Heart left ventricle (tissue), 16 donors: ENCODE results near the gene ZNRF4. TPM values are rescaled to one million over a fixed set of nuclear protein-coding genes. Genes with fewer than 3 reads are reported as not detected.

ENCODE experiments used
- ATAC-seq, 4 donors: fragments of 200-7000 bp; cut with Tn5 transposase; one replicate each; pipeline ENCODE4 v1.9.1; 2020 to 2022; ENCODE audit warnings: moderate library complexity in 4 of 4, mild to moderate bottlenecking in 3 of 4, moderate number of reproducible peaks in 1 of 4
- DNase-seq, 5 donors: peaks; one replicate each; pipeline ENCODE4 v3.0.0-alpha.2; 2020
- H3K27ac ChIP-seq, 12 donors: fragments of 200-600 bp; sonication (generic) in 4 of 12; one replicate each; pipeline versions ENCODE4 v1.5.0 to v1.8.0; 2016 to 2022; ENCODE audit warnings: mild to moderate bottlenecking in 2 of 12
- H3K27me3 ChIP-seq, 9 donors: fragments of 200-600 bp; sonication (generic) in 2 of 9; one replicate each; pipeline versions ENCODE4 v1.5.1 to v1.8.0; 2016 to 2022; ENCODE audit warnings: mild to moderate bottlenecking in 3 of 9
- H3K36me3 ChIP-seq, 9 donors: fragments of 200-600 bp; sonication (generic) in 2 of 9; one replicate each; pipeline versions ENCODE4 v1.5.0 to v1.8.0; 2018 to 2022; ENCODE audit warnings: mild to moderate bottlenecking in 2 of 9
- H3K4me1 ChIP-seq, 12 donors: fragments of 200-600 bp; sonication (generic) in 4 of 12; one replicate each; pipeline versions ENCODE4 v1.5.0 to v1.8.0; 2016 to 2022; ENCODE audit warnings: mild to moderate bottlenecking in 3 of 12
- H3K4me3 ChIP-seq, 12 donors: fragments of 200-600 bp; sonication (generic) in 4 of 12; one replicate each; pipeline versions ENCODE4 v1.5.0 to v1.8.0; 2017 to 2022; ENCODE audit warnings: mild to moderate bottlenecking in 9 of 12, moderate library complexity in 4 of 12
- H3K9me3 ChIP-seq, 12 donors: fragments of 200-600 bp; sonication (generic) in 4 of 12; one replicate each; pipeline versions ENCODE4 v1.5.0 to v1.8.0; 2016 to 2022; ENCODE audit warnings: mild to moderate bottlenecking in 1 of 12
- POLR2A ChIP-seq, 2 donors: fragments of 450-650 bp; IDR thresholded peaks; one replicate each; pipeline ENCODE4 v1.6.1; 2017; ENCODE audit warnings: antibody characterized with exemption in 2 of 2, mild to moderate bottlenecking in 2 of 2, moderate library complexity in 2 of 2
- WGBS, 4 donors: extraction: QIAGEN DNeasy Blood & Tissue Kit in 2 of 4; methylation state at CpG; one replicate each; pipeline versions ENCODE4 v1.1.5 to v1.1.7; 2013 to 2018; 5-methylcytosine and 5-hydroxymethylcytosine counted together
- intact Hi-C, 10 donors: fragments of 100-400 bp; cut with DNase I; formaldehyde crosslinking; loops; one replicate each; pipeline versions ENCODE4 v1.11.1 to v1.14.2; 2022
- polyA plus RNA-seq, 2 donors: library from polyadenylated mRNA; stranded (reverse); fragments of 200-250 nt; gene quantifications; one replicate each; pipeline ENCODE4 v1.2.3, GENCODE V29; 2013
- total RNA-seq, 9 donors: library from RNA; depleted of rRNA in 2 of 9; stranded (reverse); fragments of >200 nt in 2 of 9; fragmentation: NEBNext Ultra II Directional in 3 of 9; extraction: Animal tissue kit (Norgen Biotek cat#: 25700) in 3 of 9; gene quantifications; one replicate each; pipeline versions ENCODE4 v1.1.0 to v1.2.4, GENCODE V29; 2016 to 2023
- TF ChIP-seq, protein P1 (sequence below), 12 donors: fragments of 200-600 bp; sonication (generic) in 4 of 12; IDR thresholded peaks; one replicate each; pipeline versions ENCODE4 v1.5.0 to v1.8.0; 2018 to 2022; ENCODE audit warnings: antibody characterized with exemption in 12 of 12, mild to moderate bottlenecking in 5 of 12
- donor health status: ischemic (EF 13 %, LVEDD 7.1; RV severe dilation, severe dysfunction).
- donor health status: healthy with polysubstance abuse.
- donor health status: DM: no; HTN: yes; CAD: no.
- donor health status: DM: no; HTN: no; CAD: no.
- donor health status: ischemic (EF 25% LVEDD 6.9; RV normal size, moderate dysfunction).
- donor health status: ischemic (EF 25% LVEDD 5.7; RV mildly dilated, moderate dysfunction).
- donor health status: healthy.
- donor health status: DM: yes; HTN: yes; CAD: no.
- donor health status: ischemic (EF 35%, LVEDD 5.7; RV mildly dilated, moderate dysfunction).
- donor health status: nonischemic (EF 11% LVEDD 7.7; RV severe dilation, severe dysfunction).
- donor health status: DM: yes; HTN: yes; CAD: no.
- donor health status: PGD.
- donor health status: ischemic (EF 29% LVEDD 5.4; RV normal size, mild dysfunction).
- donor health status: nonischemic (EF 23%, LVEDD 6.1; RV moderate dilation, normal function).

Gene ZNRF4
- total and polyA plus RNA-seq, 11 donors = not detected

DNA sequence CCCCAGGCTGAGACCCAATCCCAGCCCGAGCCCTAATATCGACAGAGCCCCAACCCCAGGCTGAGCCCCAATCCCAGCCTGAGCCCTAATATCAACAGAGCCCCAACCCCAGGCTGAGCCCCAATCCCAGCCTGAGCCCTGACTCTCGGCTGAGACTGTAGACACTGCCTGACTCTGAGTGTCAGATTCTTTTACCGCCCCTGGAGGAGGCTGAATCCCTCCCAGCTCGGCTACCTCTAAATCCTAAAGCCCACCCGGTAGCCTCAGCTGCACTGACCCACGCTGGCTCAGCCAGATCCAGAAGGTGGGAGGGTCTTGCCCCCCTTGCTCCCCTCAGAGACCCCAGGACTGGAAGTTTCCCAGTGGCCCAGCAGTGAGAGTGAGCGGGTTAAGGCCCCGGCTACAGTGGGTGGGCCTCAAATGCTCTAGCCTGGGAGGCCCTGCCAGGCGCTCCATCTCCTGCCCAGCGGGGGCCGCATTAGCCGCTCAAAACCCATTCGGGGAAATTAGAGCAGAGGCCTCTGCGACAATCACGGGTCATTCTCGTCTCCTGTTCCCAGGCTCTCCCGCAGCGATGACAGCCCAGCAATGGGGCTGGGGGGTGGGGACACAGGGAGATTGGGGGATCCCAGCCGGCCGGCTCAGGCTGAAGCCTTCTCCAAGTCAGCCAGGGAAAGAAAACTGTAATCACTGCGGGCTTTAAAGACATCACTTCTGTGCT, 43.8 kb downstream of the ZNRF4 start:
- Histone ChIP-seq H3K9me3 (peaks cover 0 to 40% (median 16%) of the 10 kb centered on the region in 12 donors), H3K36me3 (no peaks in the 10 kb centered on the region), H3K4me3 (no peak overlapping the region), H3K27me3 (peaks cover 0 to 50% (median 14%) of the 10 kb centered on the region in 9 donors), H3K4me1 (no peaks in the 10 kb centered on the region), H3K27ac (no peak overlapping the region)
- DNase-seq (no peak), ATAC-seq (no peak)
- intact Hi-C loops = no loop called here
- no peak for TF ChIP-seq POLR2A (IDR thresholded peaks at IDR 0.05)
- TF ChIP-seq, protein P1, sequence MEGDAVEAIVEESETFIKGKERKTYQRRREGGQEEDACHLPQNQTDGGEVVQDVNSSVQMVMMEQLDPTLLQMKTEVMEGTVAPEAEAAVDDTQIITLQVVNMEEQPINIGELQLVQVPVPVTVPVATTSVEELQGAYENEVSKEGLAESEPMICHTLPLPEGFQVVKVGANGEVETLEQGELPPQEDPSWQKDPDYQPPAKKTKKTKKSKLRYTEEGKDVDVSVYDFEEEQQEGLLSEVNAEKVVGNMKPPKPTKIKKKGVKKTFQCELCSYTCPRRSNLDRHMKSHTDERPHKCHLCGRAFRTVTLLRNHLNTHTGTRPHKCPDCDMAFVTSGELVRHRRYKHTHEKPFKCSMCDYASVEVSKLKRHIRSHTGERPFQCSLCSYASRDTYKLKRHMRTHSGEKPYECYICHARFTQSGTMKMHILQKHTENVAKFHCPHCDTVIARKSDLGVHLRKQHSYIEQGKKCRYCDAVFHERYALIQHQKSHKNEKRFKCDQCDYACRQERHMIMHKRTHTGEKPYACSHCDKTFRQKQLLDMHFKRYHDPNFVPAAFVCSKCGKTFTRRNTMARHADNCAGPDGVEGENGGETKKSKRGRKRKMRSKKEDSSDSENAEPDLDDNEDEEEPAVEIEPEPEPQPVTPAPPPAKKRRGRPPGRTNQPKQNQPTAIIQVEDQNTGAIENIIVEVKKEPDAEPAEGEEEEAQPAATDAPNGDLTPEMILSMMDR (IDR thresholded peaks at IDR 0.05) = no peak
- WGBS, 4 donors = 19 to 25% (median 22%) methylated on average over 14 to 22 of the region's 22 CpGs

DNA sequence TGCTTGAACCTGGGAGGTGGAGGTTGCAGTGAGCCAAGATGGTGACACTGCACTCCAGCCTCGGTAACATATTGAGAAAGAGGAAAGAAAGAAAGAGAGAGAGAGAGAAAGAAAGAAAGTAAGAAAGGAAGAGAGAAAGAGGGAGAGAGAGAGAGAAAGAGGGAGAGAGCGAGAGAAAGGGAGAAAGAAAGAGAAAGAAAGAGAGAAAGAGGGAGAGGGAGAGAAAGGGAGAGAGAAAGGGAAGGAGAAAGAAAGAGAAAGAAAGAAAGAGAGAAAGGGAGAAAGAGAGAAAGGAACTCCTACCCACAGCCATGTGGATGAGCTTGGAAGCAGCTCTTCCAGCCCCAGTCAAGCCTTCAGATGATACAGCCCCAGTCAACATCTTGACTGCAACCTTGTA, 46.7 kb downstream of the ZNRF4 start:
- intact Hi-C loops = no loop called here
- Histone ChIP-seq H3K27me3 (peaks cover 0 to 24% (median 6%) of the 10 kb centered on the region in 9 donors), H3K36me3 (no peaks in the 10 kb centered on the region), H3K4me1 (no peaks in the 10 kb centered on the region), H3K27ac (no peak overlapping the region), H3K4me3 (no peak overlapping the region), H3K9me3 (peaks cover 0 to 49% (median 19%) of the 10 kb centered on the region in 12 donors)
- WGBS, 4 donors = 86 to 91% (median 90%) methylated on average over 2 of the region's 2 CpGs
- DNase-seq (no peak), ATAC-seq (no peak)
- TF ChIP-seq POLR2A (IDR thresholded peaks at IDR 0.05) = no peak
- TF ChIP-seq, protein P1 (IDR thresholded peaks at IDR 0.05) = no peak

DNA sequence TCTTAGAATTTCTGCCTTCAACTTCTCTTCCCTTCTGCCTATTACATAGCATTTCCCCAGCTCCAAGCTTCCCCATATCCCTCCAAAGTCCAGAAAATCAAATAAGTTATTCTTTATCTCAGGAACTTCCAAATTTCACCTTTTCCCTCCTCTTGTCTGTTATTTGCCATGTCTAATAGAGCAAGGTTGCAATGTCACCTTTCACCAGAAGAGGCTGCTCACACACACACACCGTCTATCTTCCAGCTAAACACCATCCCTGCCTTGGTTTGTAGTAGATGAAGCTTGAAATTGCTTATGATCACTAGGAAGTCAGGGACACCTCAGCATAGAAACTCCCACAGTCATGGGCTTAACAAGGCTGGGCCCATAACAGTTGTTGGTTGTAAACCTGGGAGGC, 48.4 kb downstream of the ZNRF4 start:
- intact Hi-C loops = no loop called here
- no peak overlapping the region for H3K27ac ChIP-seq
- H3K9me3 ChIP-seq = peaks cover 0 to 49% (median 19%) of the 10 kb centered on the region in 12 donors
- 47 to 56% (median 51%) methylated on average over 1 of the region's 1 CpG for WGBS, 4 donors
- peaks cover 0 to 13% (median 0%) of the 10 kb centered on the region in 9 donors for H3K27me3 ChIP-seq
- H3K36me3 ChIP-seq = no peaks in the 10 kb centered on the region
- TF ChIP-seq POLR2A (IDR thresholded peaks at IDR 0.05) = no peak
- ATAC-seq (no peak), DNase-seq (no peak)
- no peak overlapping the region for H3K4me3 ChIP-seq
- no peaks in the 10 kb centered on the region for H3K4me1 ChIP-seq

DNA sequence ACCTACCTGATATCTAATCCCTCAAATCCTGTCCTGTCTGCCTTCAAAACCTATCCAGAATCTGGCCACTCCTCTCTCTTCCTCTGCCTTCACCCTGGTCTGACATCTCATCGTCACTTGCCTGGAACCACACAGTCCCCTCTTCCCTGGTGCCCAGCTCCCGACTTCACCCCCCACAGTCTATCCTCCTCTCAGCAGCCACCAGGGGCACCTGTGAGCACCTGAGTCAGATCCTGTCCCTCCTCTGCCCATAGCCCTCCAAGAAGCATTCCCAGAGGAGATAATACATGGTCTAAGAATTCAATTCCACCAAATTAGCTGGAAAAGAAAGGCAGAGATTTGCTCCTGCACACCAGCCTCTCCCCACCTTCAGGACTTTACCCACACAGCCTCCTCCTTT, 48.9 kb downstream of the ZNRF4 start:
- no peak for TF ChIP-seq POLR2A (IDR thresholded peaks at IDR 0.05)
- TF ChIP-seq, protein P1 (IDR thresholded peaks at IDR 0.05) = no peak
- H3K9me3 ChIP-seq = peaks cover 0 to 49% (median 19%) of the 10 kb centered on the region in 12 donors
- no peak for ATAC-seq

More for the DNA sequence above, 48.9 kb downstream of the ZNRF4 start:
- H3K4me3 ChIP-seq = no peak overlapping the region
- intact Hi-C loops = no loop called here
- H3K36me3 ChIP-seq = no peaks in the 10 kb centered on the region
- H3K4me1 ChIP-seq = no peaks in the 10 kb centered on the region
- 43 to 64% (median 54%) methylated on average over 2 of the region's 2 CpGs for WGBS, 4 donors
- no peak overlapping the region for H3K27ac ChIP-seq
- DNase-seq = peak in 1 of 5 donors; percentile 3
- peaks cover 0 to 11% (median 0%) of the 10 kb centered on the region in 9 donors for H3K27me3 ChIP-seq

Other genes starting within 250 kb of the ZNRF4 start
- gene PTPRS, start 114.6 kb upstream of the ZNRF4 start, total RNA-seq = 100 to 1,000 TPM in 1 of 9 donors, 10 to 100 TPM in 8; 20.0 to 113 (median 33.0) TPM
- gene PTPRS, start 114.6 kb upstream of the ZNRF4 start, polyA plus RNA-seq = 10 to 100 TPM in 1 of 2 donors, 1 to 10 TPM in 1; 6.3 to 10.6 TPM
- gene TINCR, start 112.5 kb downstream of the ZNRF4 start, total RNA-seq = under 1 TPM in 4 of 9 donors, not detected in 5; 0.17 to 0.44 (median 0.30) TPM
- gene TINCR, start 112.5 kb downstream of the ZNRF4 start, polyA plus RNA-seq = under 1 TPM in 1 of 2 donors, not detected in 1; 0.07 TPM
- 10 to 100 TPM; 14.2 to 56.7 (median 44.2) TPM for gene SAFB2, start 167.4 kb downstream of the ZNRF4 start, total RNA-seq
- 10 to 100 TPM; 32.8 to 49.7 TPM for gene SAFB2, start 167.4 kb downstream of the ZNRF4 start, polyA plus RNA-seq
- gene SAFB, start 167.7 kb downstream of the ZNRF4 start, total RNA-seq = 10 to 100 TPM; 22.3 to 59.6 (median 48.0) TPM
- 10 to 100 TPM; 43.5 to 48.9 TPM for gene SAFB, start 167.7 kb downstream of the ZNRF4 start, polyA plus RNA-seq
- gene MICOS13, start 225.1 kb downstream of the ZNRF4 start, total RNA-seq = 100 to 1,000 TPM; 103 to 149 (median 123) TPM
- 100 to 1,000 TPM; 178 to 435 TPM for gene MICOS13, start 225.1 kb downstream of the ZNRF4 start, polyA plus RNA-seq
- 10 to 100 TPM in 2 of 9 donors, 1 to 10 TPM in 7; 3.7 to 14.4 (median 5.2) TPM for gene HSD11B1L, start 225.6 kb downstream of the ZNRF4 start, total RNA-seq
- 1 to 10 TPM; 5.4 to 6.6 TPM for gene HSD11B1L, start 225.6 kb downstream of the ZNRF4 start, polyA plus RNA-seq
- gene RPL36, start 234.9 kb downstream of the ZNRF4 start, total RNA-seq = 100 to 1,000 TPM; 255 to 475 (median 365) TPM
- 100 to 1,000 TPM; 851 to 981 TPM for gene RPL36, start 234.9 kb downstream of the ZNRF4 start, polyA plus RNA-seq